Natural killer cell (primary cell): ENCODE results near the gene EHMT1. TPM values are rescaled to one million over a fixed set of nuclear protein-coding genes. Genes with fewer than 3 reads are reported as not detected.
"Not testable (repeated sequence)": the region's sequence is repeated elsewhere in the genome, so short reads cannot be mapped to it uniquely, and the experiment has no call there.

ENCODE experiments used
- ATAC-seq, 3 donors: fragments of 150-1000 bp in 2 of 3; fragments of 200-7000 bp in 1 of 3; cut with Tn5 transposase; 1 replicate in 1 of 3; 2 replicates in 2 of 3; pipeline ENCODE4 v1.10.0; 2021; ENCODE audit warnings: mild to moderate bottlenecking in 2 of 3, moderate library complexity in 2 of 3
- DNase-seq, 2 donors: peaks; one replicate each; pipeline versions ENCODE4 v3.0.0 to v3.0.0-alpha.2; 2013 to 2021; ENCODE audit warnings: mixed read lengths in 1 of 2
- H3K27ac ChIP-seq: one replicate; pipeline ENCODE4 v1.5.1; 2013; ENCODE audit warnings: mild to moderate bottlenecking, low read length
- H3K27me3 ChIP-seq: one replicate; pipeline ENCODE4 v1.6.1; 2013; ENCODE audit warnings: low read length; ENCODE audit not compliant: control insufficient read depth, insufficient read depth
- H3K36me3 ChIP-seq: one replicate; pipeline ENCODE4 v1.6.1; 2013; ENCODE audit warnings: low read length; ENCODE audit not compliant: control insufficient read depth, insufficient read depth
- H3K4me1 ChIP-seq: one replicate; pipeline ENCODE4 v1.6.1; 2013; ENCODE audit warnings: low read length; ENCODE audit not compliant: control insufficient read depth, insufficient read depth
- H3K4me3 ChIP-seq: one replicate; pipeline ENCODE4 v1.5.1; 2013; ENCODE audit warnings: low read length
- H3K9me3 ChIP-seq: one replicate; pipeline ENCODE4 v1.6.1; 2013; ENCODE audit warnings: low read length; ENCODE audit not compliant: control insufficient read depth, insufficient read depth
- H3K27ac Mint-ChIP-seq, 2 donors: one replicate each; pipeline ENCODE4 v1.8.0; 2022; ENCODE audit warnings: mild to moderate bottlenecking in 2 of 2, mixed read lengths in 2 of 2, moderate library complexity in 1 of 2
- H3K27me3 Mint-ChIP-seq, 2 donors: one replicate each; pipeline ENCODE4 v1.8.0; 2022; ENCODE audit warnings: low read depth in 2 of 2, mixed read lengths in 2 of 2
- H3K36me3 Mint-ChIP-seq: one replicate; pipeline ENCODE4 v1.8.0; 2022; ENCODE audit warnings: mixed read lengths
- H3K4me1 Mint-ChIP-seq, 2 donors: one replicate each; pipeline ENCODE4 v1.8.0; 2022; ENCODE audit warnings: mixed read lengths in 2 of 2
- H3K4me3 Mint-ChIP-seq: one replicate; pipeline ENCODE4 v1.8.0; 2022; ENCODE audit warnings: mild to moderate bottlenecking, moderate library complexity, mixed read lengths
- H3K9me3 Mint-ChIP-seq, 2 donors: one replicate each; pipeline ENCODE4 v1.8.0; 2022; ENCODE audit warnings: mixed read lengths in 2 of 2
- WGBS: methylation state at CpG from one replicate; pipeline ENCODE4 v1.1.7; 2013; ENCODE audit warnings: missing lambda C conversion rate; ENCODE audit not compliant: insufficient coverage; 5-methylcytosine and 5-hydroxymethylcytosine counted together
- intact Hi-C: fragments of 100-400 bp; cut with micrococcal nuclease; formaldehyde crosslinking; loops from one replicate; pipeline ENCODE4 v1.14.2; 2022
- total RNA-seq, 4 donors: library from RNA; stranded (reverse); fragments of 120-200 nt in 1 of 4; gene quantifications; one replicate each; pipeline versions ENCODE4 v1.2.3 to v1.2.4, GENCODE V29; 2013 to 2022
- TF ChIP-seq, protein P1 (sequence below): fragments of 200-600 bp; IDR thresholded peaks from one replicate; pipeline ENCODE4 v1.8.0; 2022; ENCODE audit warnings: antibody characterized with exemption

The EHMT1 gene
- total RNA-seq, 3 donors from 2014 or later (not counting 1 experiment from before 2014, with no cell fraction given) = 173 to 200 (median 176) TPM

DNA sequence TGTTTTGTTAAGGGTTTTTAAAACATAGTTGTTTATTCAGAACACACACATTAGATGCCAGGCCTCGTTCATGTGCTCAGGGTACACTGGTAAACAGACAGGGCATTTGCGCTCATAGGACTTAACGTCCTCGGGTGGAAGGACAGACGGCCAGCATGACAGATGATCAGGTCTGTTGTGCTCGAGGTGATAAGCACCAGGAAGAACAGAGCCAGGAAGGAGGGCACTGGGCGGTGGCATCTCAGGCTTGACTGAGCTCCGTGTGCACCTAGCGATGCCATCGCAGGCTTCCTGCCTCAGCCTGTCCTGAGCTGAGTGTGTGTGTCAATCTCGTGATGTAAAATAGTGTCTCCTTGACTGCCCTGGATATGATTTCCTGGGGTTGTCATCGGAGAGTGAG lies 96.5 kb downstream of the EHMT1 start:
- 93% methylated on average over 12 of the region's 12 CpGs for WGBS
- peaks cover 40% of the 10 kb centered on the region for H3K36me3 ChIP-seq

GRCh38 chr9:137715866-137716693 lies 97.3 kb downstream of the EHMT1 start:
- WGBS = 64% methylated on average over 7 of the region's 7 CpGs
- H3K36me3 ChIP-seq = peaks cover 46% of the 10 kb centered on the region
- H3K27me3 Mint-ChIP-seq, H3K27me3 ChIP-seq, H3K4me3 ChIP-seq: not testable (repeated sequence)
- intact Hi-C loops = loop anchor here (10.0 kb wide), 2 partner anchors 81 to 1401 kb away; no protein-coding TSS in a partner anchor
- peak overlapping the region; percentile 76 for H3K4me3 Mint-ChIP-seq
- peaks cover 38 to 44% of the 10 kb centered on the region in 2 donors for H3K4me1 Mint-ChIP-seq
- H3K9me3 ChIP-seq = peaks cover 33% of the 10 kb centered on the region
- peaks cover 20% of the 10 kb centered on the region for H3K36me3 Mint-ChIP-seq
- H3K9me3 Mint-ChIP-seq = peaks cover 5 to 11% of the 10 kb centered on the region in 2 donors
- ATAC-seq (peak in 2 of 3 donors; percentile 33 to 39), DNase-seq (peak; percentile 39 to 50)
- peaks cover 21% of the 10 kb centered on the region for H3K4me1 ChIP-seq
- peak overlapping the region; percentile 89 to 94 for H3K27ac Mint-ChIP-seq
- H3K27ac ChIP-seq = peak overlapping the region; percentile 55

More for the DNA sequence above, 96.5 kb downstream of the EHMT1 start:
- H3K4me1 Mint-ChIP-seq = peaks cover 41 to 45% of the 10 kb centered on the region in 2 donors
- Histone ChIP-seq H3K4me1 (peaks cover 21% of the 10 kb centered on the region), H3K4me3 (no peak overlapping the region), H3K9me3 (peaks cover 33% of the 10 kb centered on the region), H3K27ac (peak overlapping the region; percentile 55), H3K27me3 (no peaks in the 10 kb centered on the region)
- H3K9me3 Mint-ChIP-seq = peaks cover 5 to 11% of the 10 kb centered on the region in 2 donors
- no peak for ATAC-seq
- intact Hi-C loops = loop anchor here (10.0 kb wide), 2 partner anchors 81 to 1401 kb away; no protein-coding TSS in a partner anchor
- H3K36me3 Mint-ChIP-seq = peaks cover 20% of the 10 kb centered on the region
- DNase-seq = no peak
- peaks cover 0 to 3% of the 10 kb centered on the region in 2 donors for H3K27me3 Mint-ChIP-seq
- TF ChIP-seq, protein P1, sequence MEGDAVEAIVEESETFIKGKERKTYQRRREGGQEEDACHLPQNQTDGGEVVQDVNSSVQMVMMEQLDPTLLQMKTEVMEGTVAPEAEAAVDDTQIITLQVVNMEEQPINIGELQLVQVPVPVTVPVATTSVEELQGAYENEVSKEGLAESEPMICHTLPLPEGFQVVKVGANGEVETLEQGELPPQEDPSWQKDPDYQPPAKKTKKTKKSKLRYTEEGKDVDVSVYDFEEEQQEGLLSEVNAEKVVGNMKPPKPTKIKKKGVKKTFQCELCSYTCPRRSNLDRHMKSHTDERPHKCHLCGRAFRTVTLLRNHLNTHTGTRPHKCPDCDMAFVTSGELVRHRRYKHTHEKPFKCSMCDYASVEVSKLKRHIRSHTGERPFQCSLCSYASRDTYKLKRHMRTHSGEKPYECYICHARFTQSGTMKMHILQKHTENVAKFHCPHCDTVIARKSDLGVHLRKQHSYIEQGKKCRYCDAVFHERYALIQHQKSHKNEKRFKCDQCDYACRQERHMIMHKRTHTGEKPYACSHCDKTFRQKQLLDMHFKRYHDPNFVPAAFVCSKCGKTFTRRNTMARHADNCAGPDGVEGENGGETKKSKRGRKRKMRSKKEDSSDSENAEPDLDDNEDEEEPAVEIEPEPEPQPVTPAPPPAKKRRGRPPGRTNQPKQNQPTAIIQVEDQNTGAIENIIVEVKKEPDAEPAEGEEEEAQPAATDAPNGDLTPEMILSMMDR = no peak
- H3K4me3 Mint-ChIP-seq = peak overlapping the region; percentile 76
- H3K27ac Mint-ChIP-seq = peak overlapping the region; percentile 89 to 94

DNA sequence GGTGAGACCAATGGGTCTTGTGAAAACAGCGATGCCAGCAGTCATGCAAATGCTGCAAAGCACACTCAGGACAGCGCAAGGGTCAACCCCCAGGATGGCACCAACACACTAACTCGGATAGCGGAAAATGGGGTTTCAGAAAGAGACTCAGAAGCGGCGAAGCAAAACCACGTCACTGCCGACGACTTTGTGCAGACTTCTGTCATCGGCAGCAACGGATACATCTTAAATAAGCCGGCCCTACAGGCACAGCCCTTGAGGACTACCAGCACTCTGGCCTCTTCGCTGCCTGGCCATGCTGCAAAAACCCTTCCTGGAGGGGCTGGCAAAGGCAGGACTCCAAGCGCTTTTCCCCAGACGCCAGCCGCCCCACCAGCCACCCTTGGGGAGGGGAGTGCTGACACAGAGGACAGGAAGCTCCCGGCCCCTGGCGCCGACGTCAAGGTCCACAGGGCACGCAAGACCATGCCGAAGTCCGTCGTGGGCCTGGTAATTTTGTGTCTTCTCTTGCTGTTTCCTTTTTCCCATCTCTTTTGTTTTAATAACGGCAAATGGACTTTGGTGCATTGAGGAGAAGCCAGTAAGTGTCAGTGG lies 98.0 kb downstream of the EHMT1 start:
- peaks cover 40 to 43% of the 10 kb centered on the region in 2 donors for H3K4me1 Mint-ChIP-seq
- peaks cover 27% of the 10 kb centered on the region for H3K36me3 Mint-ChIP-seq
- ATAC-seq (peak in 1 of 3 donors; percentile 16), DNase-seq (no peak)
- H3K4me3 ChIP-seq = no peak overlapping the region
- H3K4me1 ChIP-seq = peaks cover 21% of the 10 kb centered on the region
- H3K27ac Mint-ChIP-seq = peak overlapping the region; percentile 78 to 94
- H3K9me3 ChIP-seq = peaks cover 33% of the 10 kb centered on the region
- peak overlapping the region; percentile 55 for H3K27ac ChIP-seq
- intact Hi-C loops = loop anchor here (10.0 kb wide), 2 partner anchors 82 to 1402 kb away; no protein-coding TSS in a partner anchor
- peaks cover 39% of the 10 kb centered on the region for H3K36me3 ChIP-seq
- peak overlapping the region; percentile 65 for H3K4me3 Mint-ChIP-seq
- 96% methylated on average over 25 of the region's 25 CpGs for whole genome bisulfite sequencing
- TF ChIP-seq, protein P1 = no peak
- H3K9me3 Mint-ChIP-seq = peaks cover 8 to 15% of the 10 kb centered on the region in 2 donors
- peaks cover 0 to 3% of the 10 kb centered on the region in 2 donors for H3K27me3 Mint-ChIP-seq
- H3K27me3 ChIP-seq = no peaks in the 10 kb centered on the region
